Endodermal cell (in vitro differentiated cells): ENCODE measurements around the gene ODAD4. TPM values are rescaled to one million over a fixed set of nuclear protein-coding genes. Genes with fewer than 3 reads are reported as not detected.

Source experiments
- DNase-seq: peaks from one replicate; pipeline ENCODE4 v3.0.0-alpha.2; 2017
- H3K27ac ChIP-seq: 2 replicates; pipeline ENCODE4 v1.5.1; 2013; ENCODE audit warnings: mild to moderate bottlenecking, low read depth, low read length, moderate library complexity
- H3K27me3 ChIP-seq: 2 replicates; pipeline ENCODE4 v1.6.1; 2013; ENCODE audit warnings: mild to moderate bottlenecking, low read length, moderate library complexity; ENCODE audit not compliant: insufficient read depth, control insufficient read depth, poor library complexity, severe bottlenecking
- H3K36me3 ChIP-seq: 2 replicates; pipeline ENCODE4 v1.7.0; 2013; ENCODE audit warnings: mild to moderate bottlenecking, low read length, moderate library complexity; ENCODE audit not compliant: control insufficient read depth, insufficient read depth
- H3K4me1 ChIP-seq: one replicate; pipeline ENCODE4 v1.7.0; 2013; ENCODE audit warnings: low read length; ENCODE audit not compliant: control insufficient read depth, insufficient read depth
- H3K4me3 ChIP-seq: 2 replicates; pipeline ENCODE4 v1.5.1; 2013; ENCODE audit warnings: mild to moderate bottlenecking, low read length, moderate library complexity
- H3K9ac ChIP-seq: 2 replicates; pipeline ENCODE4 v1.6.1; 2013; ENCODE audit warnings: mild to moderate bottlenecking, low read length, moderate library complexity; ENCODE audit not compliant: poor library complexity, severe bottlenecking; ENCODE audit errors: extremely low read depth
- H3K9me3 ChIP-seq: 2 replicates; pipeline ENCODE4 v1.6.1; 2013; ENCODE audit warnings: mild to moderate bottlenecking, low read length, moderate library complexity; ENCODE audit not compliant: control insufficient read depth
- H3K27ac Mint-ChIP-seq: 2 replicates; pipeline ENCODE4 v1.8.0; 2020; ENCODE audit warnings: mixed read lengths
- H3K27me3 Mint-ChIP-seq: 2 replicates; pipeline ENCODE4 v1.8.0; 2021; ENCODE audit warnings: mild to moderate bottlenecking, mixed read lengths; ENCODE audit not compliant: insufficient read depth
- H3K36me3 Mint-ChIP-seq: 2 replicates; pipeline ENCODE4 v1.8.0; 2020; ENCODE audit warnings: low read depth, mixed read lengths
- H3K4me1 Mint-ChIP-seq: 2 replicates; pipeline ENCODE4 v1.8.0; 2020; ENCODE audit warnings: mixed read lengths
- H3K4me3 Mint-ChIP-seq: 2 replicates; pipeline ENCODE4 v1.8.0; 2020; ENCODE audit warnings: mild to moderate bottlenecking, moderate library complexity, mixed read lengths
- H3K9me3 Mint-ChIP-seq: 2 replicates; pipeline ENCODE4 v1.8.0; 2020; ENCODE audit warnings: mild to moderate bottlenecking, mixed read lengths
- CTCF ChIP-seq: fragments of 200-600 bp; sonication (generic); conservative IDR thresholded peaks from 2 replicates; pipeline ENCODE4 v1.5.0; 2021; ENCODE audit warnings: antibody characterized with exemption, mild to moderate bottlenecking
- WGBS, 2 experiments: methylation state at CpG; one replicate each; pipeline versions ENCODE4 v1.1.5 to v1.1.7; 2013; ENCODE audit warnings: missing lambda C conversion rate in 2 of 2, mixed read lengths in 1 of 2; ENCODE audit not compliant: insufficient coverage in 1 of 2, insufficient read length in 1 of 2; 5-methylcytosine and 5-hydroxymethylcytosine counted together
- total RNA-seq, 2 donors: library from RNA; stranded (reverse); fragmentation: NEBNext Ultra II Directional in 1 of 2; extraction: Animal tissue kit (Norgen Biotek cat#: 25700) in 1 of 2; gene quantifications; 2 replicates in 1 of 2; 3 replicates in 1 of 2; pipeline ENCODE4 v1.2.1, GENCODE V29; 2021

ODAD4 gene
- total RNA-seq, 2 donors from 2014 or later: 3.9 to 4.7 TPM

GRCh38 chr17:42001729-42002128 lies 71.3 kb downstream of the ODAD4 start:
- Histone ChIP-seq H3K27ac (no peak overlapping the region), H3K27me3 (no peaks in the 10 kb centered on the region), H3K4me3 (no peak overlapping the region), H3K9ac (no peak overlapping the region), H3K9me3 (no peaks in the 10 kb centered on the region), H3K4me1 (no peaks in the 10 kb centered on the region), H3K36me3 (peaks cover 70% of the 10 kb centered on the region)
- H3K36me3 Mint-ChIP-seq: peaks cover 46% of the 10 kb centered on the region
- TF ChIP-seq CTCF: no peak
- 100% methylated on average over 1 of the region's 2 CpGs for WGBS, 2 experiments
- H3K9me3 Mint-ChIP-seq: no peaks in the 10 kb centered on the region
- H3K27me3 Mint-ChIP-seq: no peaks in the 10 kb centered on the region
- no peak for DNase-seq
- H3K4me1 Mint-ChIP-seq: no peaks in the 10 kb centered on the region
- no peak overlapping the region for H3K4me3 Mint-ChIP-seq
- no peak overlapping the region for H3K27ac Mint-ChIP-seq

DNA sequence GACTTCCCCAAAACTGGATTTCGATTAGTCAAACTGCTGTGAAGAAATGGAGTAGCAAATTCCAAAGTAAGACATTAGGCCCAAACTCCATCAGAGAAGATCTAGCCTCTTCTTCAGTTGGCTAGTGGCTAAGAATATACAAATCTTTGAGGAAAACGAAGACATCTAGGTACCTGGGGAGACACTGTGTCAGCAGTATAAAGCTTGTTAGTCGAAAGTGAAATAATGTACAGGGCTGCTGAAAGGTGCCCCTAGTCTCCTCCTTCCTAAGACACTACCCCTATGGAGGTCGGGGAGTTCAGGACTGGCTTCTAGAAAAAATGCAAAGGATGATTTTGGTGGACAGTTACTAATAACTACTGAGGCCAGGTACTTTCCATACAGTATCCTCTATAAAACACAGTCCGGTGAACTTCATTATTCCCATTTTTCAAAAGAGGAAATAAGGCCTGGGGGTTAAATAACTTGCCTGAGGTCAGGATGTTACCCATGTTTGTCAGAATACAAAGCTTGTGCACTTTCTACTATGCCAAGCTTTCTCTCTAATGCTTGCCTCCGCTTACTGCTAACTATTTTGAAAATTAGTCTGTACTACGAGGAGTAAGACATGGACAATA lies 71.9 kb downstream of the ODAD4 start:
- no peaks in the 10 kb centered on the region for H3K4me1 ChIP-seq
- peaks cover 68% of the 10 kb centered on the region for H3K36me3 ChIP-seq
- Mint-ChIP-seq H3K36me3 (peaks cover 44% of the 10 kb centered on the region), H3K4me3 (no peak overlapping the region), H3K9me3 (no peaks in the 10 kb centered on the region), H3K27me3 (no peaks in the 10 kb centered on the region), H3K4me1 (no peaks in the 10 kb centered on the region), H3K27ac (no peak overlapping the region)
- TF ChIP-seq CTCF: no peak
- no peak for DNase-seq
- no peaks in the 10 kb centered on the region for H3K9me3 ChIP-seq
- H3K9ac ChIP-seq: no peak overlapping the region
- WGBS, 2 experiments: 87 to 94% methylated on average over 3 to 5 of the region's 7 CpGs
- no peaks in the 10 kb centered on the region for H3K27me3 ChIP-seq
- H3K27ac ChIP-seq: no peak overlapping the region
- no peak overlapping the region for H3K4me3 ChIP-seq

GRCh38 chr17:42002792-42003301 lies 72.4 kb downstream of the ODAD4 start:
- Histone ChIP-seq H3K4me1 (no peaks in the 10 kb centered on the region), H3K27ac (no peak overlapping the region), H3K27me3 (no peaks in the 10 kb centered on the region), H3K36me3 (peaks cover 64% of the 10 kb centered on the region), H3K9ac (no peak overlapping the region), H3K4me3 (no peak overlapping the region), H3K9me3 (no peaks in the 10 kb centered on the region)
- Mint-ChIP-seq H3K4me3 (no peak overlapping the region), H3K27ac (no peak overlapping the region), H3K27me3 (no peaks in the 10 kb centered on the region), H3K4me1 (no peaks in the 10 kb centered on the region), H3K36me3 (peaks cover 40% of the 10 kb centered on the region), H3K9me3 (no peaks in the 10 kb centered on the region)
- DNase-seq: no peak
- TF ChIP-seq CTCF: no peak
- WGBS, 2 experiments: 91 to 100% methylated on average over 2 to 3 of the region's 3 CpGs
